T-helper 2 cell (primary cell): ENCODE results near the gene TCN2.
"Not testable (repeated sequence)": the region's sequence is repeated elsewhere in the genome, so short reads cannot be mapped to it uniquely, and the experiment has no call there.

Experiments used
- DNase-seq, 5 experiments: peaks; one replicate each; pipeline versions ENCODE4 v3.0.0 to v3.0.0-alpha.2; 2012 to 2022

TCN2 gene

DNA sequence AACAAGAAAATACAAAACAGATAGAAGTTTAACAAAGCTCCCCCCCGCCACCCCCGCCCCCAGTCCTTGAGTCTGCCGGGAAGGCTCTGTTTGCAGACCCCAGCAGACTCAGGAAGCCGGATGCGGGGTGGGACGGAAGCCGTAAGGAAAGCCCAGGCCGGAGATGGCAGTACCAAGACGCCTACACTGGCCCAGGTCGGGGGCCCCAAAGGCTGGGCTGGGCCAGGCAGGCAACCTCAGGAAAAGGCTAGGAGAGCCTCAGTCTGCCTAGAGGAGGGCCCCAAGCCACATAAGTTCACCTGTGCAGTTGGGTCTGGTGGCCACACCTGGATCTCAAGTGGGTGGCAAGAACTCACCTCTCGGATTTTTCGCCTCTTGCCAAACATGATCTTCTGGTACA lies 28.5 kb upstream of the TCN2 start:
- no peak for DNase-seq

- DNase-seq = no peak
Measured at GRCh38 chr22:30580896-30581295, 26.1 kb upstream of the TCN2 start.

- no peak for DNase-seq
Measured at GRCh38 chr22:30582051-30582450, 24.9 kb upstream of the TCN2 start.

- DNase-seq = no peak
Measured at GRCh38 chr22:30582788-30583545, 24.0 kb upstream of the TCN2 start.

- no peak for DNase-seq
Measured at GRCh38 chr22:30584441-30584840, 22.5 kb upstream of the TCN2 start.

GRCh38 chr22:30586414-30586813 lies 20.6 kb upstream of the TCN2 start:
- DNase-seq = no peak

GRCh38 chr22:30591191-30591587 lies 15.8 kb upstream of the TCN2 start:
- DNase-seq = no peak

DNA sequence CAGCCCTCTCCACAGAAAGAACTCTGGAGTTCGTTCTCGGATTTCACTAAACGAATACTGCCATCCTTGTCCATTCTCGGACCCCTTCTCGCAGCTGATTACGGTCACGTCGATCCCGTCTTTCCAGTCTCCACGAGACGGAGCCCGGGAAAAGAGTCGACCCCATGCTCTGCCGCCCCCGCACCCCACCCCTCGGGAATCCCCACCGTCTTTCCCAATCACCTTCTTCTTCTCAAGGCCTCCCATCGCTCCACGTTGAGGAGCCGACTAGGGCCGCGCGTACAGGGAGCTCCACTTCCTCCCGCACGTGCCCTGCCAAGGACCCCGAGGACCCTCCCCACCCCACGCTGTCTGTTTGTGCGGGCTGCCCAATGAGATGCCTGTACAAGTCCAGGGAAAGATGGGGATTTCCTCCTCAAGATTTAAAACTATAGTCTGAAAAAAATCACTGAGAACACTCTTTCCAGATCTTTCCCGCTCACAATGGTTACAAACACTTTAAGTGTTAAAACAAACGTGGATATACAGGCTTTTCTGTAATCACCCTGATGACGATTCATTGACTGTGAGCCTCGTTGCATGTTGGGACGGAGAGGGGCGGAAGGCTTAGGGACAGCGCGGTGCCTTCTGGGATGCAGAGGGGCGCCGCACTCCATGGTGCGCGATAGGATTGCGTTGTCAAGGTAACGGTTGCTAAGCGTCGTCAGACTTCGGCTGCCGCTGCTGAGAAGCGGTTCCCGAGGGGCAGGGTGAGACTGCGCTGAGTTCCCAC lies 15.2 kb upstream of the TCN2 start, which contains the start of gene PES1:
Gene PES1, minus strand, starts transcription at position 323 of the 772 bp plus-strand sequence. Its CDS starts 77 bp downstream, at position 246.
- peak; percentile 80 to 99 (median 93) for DNase-seq

DNA sequence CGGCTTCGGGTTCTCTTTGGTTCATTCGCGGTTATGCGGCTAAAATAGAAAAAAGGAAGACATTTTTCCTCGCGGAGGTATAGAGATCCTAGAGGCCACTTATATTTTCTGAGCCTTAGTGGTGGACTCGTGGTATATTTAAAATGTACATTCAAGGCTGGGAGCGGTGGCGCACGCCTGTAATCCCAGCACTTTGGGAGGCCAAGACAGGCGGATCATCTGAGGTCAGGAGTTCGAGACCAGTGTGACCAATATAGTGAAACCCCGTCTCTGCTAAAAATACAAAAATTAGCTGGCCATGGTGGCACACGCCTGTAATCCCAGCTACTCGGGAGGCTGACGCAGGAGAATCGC lies 14.6 kb upstream of the TCN2 start:
- DNase-seq = not testable (repeated sequence)

GRCh38 chr22:30596199-30596598 lies 10.8 kb upstream of the TCN2 start:
- no peak for DNase-seq

- no peak for DNase-seq
Measured at GRCh38 chr22:30596886-30597285, 10.1 kb upstream of the TCN2 start.

DNA sequence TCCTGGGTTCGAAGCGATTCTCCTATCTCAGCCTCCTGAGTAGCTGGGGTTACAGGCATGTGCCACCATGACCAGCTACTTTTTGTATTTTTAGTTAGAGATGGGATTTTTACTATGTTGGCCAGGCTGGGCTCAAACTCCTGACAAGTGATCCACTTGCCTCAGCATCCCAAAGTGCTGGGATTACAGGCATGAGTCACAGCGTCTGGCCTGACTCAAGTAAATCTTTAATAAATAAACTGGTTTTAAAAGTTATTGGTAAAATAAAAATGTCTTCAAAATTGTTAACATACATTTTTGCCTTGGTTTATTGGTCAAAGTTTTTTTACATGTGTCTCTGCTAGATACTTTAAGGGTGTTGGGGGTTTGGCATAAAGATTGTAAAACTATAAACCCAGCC lies 8.0 kb upstream of the TCN2 start:
- no peak for DNase-seq

DNA sequence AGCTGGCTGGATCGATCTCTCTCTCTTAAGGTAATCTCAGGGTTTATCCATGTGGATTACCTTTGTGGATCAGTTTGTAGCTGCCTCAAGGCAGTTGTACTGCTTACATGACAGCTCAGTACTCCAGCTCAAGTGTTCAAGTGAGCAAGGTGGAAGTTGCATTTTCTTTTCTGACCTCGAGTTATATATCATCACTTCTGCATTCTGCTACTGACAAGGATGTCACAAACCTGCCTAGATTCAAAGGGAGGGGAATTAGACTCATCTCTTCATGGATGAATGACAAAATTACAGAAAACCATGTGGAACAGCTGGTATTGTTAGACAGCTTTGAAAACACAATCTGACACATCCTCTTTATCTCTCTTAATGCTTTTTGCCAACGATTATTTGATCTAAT lies 6.1 kb upstream of the TCN2 start:
- DNase-seq = no peak

GRCh38 chr22:30601464-30601863 lies 5.5 kb upstream of the TCN2 start:
- no peak for DNase-seq

DNA sequence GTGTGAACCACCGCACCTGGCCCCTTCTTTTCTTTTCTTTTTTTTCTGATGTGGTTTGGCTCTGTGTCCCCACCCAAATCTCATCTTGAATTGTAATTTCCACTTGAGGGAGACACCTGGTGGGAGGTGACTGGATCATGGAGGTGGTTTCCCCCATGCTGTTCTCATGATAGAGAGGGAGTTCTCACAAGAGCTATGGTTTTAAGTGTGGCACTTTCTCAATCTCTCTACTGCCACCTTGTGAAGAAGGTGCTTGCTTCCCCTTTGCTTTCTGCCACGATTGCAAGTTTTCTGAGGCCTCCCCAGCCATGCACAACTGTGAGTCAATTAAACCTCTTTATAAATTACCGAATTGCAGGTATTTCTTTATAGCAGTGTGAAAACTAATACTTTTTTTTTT lies 4.9 kb upstream of the TCN2 start:
- DNase-seq = peak in 1 of 5 experiments; percentile 62

- DNase-seq = no peak
Measured at GRCh38 chr22:30603801-30604200, 3.2 kb upstream of the TCN2 start.

DNA sequence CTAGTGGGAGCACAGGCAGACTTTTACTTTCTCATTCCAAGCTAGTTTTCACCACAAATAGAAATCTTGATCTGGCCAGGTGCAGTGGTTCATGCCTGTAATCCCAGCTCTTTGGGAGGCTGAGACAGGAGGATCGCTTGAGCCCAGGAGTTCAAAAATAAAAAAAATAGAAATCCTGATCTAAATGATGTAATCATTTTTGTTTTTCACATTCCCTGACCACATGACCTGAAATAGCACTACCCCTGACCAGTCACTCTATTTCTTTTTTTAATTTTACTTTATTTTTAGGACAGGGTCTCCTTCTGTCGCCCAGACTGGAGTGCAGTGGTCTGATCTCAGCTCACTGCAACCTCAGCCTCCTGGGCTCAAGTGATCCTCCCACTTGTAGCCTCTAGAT lies 2.3 kb upstream of the TCN2 start:
- DNase-seq = no peak

DNA sequence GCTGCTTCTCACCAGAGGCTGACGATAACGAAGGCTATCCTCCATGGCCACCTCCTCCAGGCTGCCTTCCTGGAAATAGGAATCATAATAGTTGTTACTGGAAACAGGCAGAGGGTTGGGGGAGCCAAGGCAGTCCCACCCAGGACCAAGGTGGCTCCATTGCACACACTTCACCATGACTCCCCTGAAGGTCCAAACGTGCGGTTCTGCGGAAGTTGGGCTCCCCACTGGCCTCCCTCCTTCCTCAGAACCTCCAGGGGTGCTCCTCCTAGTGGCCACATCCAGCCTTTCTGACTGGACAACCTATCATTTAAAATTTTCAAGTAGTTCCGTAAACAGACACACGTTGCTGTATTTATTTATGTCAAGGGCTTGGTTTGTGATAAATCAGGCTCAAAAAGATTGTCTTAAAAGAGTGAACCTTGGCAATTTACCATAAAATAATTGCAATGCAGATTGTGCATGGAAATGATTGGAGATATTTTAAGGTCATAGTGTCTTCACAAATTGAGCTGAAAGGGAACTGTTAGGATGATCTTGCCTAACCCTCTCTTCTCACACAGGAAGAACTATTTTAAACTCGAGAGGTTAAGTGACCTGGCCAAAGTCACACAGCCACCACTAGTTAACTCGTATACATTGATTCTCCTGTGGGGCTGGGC lies 1.4 kb upstream of the TCN2 start:
- peak in 3 of 5 experiments; percentile 23 to 48 (median 27) for DNase-seq

- no peak for DNase-seq
Measured at GRCh38 chr22:30607300-30607930, 441 bp downstream of the TCN2 start.

DNA sequence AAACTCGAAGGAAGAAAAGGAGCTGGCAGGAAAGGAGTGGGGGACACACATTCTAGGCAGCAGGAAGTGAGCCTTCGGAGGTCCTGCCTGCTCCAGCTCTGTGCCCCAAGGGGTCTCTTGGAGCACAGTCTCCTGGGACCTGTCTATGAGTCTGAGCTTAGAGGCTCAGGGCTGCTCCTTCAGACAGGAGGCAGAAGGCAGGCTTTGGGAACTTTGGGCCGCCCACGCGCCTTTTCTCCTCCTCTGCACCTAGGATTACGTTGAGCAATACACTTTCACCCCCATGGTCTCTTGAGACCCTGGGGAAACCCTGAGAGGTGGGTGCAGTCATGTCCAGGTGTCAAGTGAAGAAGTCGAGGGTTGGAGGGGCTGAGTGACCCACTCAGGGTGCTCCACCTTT lies 965 bp downstream of the TCN2 start:
- no peak for DNase-seq

GRCh38 chr22:30609260-30610185 lies 2.5 kb downstream of the TCN2 start:
- DNase-seq = peak in 1 of 5 experiments; percentile 45

GRCh38 chr22:30610299-30610698 lies 3.3 kb downstream of the TCN2 start:
- DNase-seq = no peak
